Stimulated activated CD4-positive, alpha-beta T cell treated with anti-CD3 and anti-CD28 coated beads, Interleukin-1b, Interleukin-23, amount 100 ng/mL, for 24 hours (primary cell): ENCODE data around the gene IL21R.

Source experiments
- DNase-seq, 4 experiments: peaks; one replicate each; pipeline ENCODE4 v3.0.0-alpha.2; 2020; ENCODE audit warnings: low read depth in 4 of 4, low spot score in 1 of 4

Gene IL21R

DNA sequence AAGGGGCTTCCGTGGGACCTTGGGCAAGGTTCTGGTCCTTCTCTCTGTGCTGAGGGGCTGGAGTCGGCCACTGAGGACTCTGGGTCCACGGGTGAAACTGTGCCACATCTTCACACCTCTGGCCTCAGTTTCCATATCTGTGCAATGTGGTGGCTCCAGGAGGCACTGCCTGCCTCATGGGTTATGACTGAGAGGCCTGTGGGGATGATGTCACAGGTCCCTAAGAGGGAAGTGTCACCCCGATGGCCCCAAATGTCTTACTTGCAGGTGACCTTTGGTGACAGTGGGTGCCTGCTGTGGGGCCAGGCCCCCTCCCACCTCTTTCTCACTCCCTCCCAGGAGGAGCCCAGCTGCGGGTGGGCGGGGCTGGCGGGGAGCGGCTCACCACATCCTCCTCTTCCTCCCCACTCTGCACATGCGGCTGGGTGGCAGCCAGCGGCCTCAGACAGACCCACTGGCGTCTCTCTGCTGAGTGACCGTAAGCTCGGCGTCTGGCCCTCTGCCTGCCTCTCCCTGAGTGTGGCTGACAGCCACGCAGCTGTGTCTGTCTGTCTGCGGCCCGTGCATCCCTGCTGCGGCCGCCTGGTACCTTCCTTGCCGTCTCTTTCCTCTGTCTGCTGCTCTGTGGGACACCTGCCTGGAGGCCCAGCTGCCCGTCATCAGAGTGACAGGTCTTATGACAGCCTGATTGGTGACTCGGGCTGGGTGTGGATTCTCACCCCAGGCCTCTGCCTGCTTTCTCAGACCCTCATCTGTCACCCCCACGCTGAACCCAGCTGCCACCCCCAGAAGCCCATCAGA, at the start of gene IL21R:
Gene IL21R, plus strand, starts transcription at position 407 of the 801 bp plus-strand sequence. CDS start 27,898 bp downstream, outside the sequence.
- DNase-seq: peak; percentile 47 to 86 (median 65)

DNA sequence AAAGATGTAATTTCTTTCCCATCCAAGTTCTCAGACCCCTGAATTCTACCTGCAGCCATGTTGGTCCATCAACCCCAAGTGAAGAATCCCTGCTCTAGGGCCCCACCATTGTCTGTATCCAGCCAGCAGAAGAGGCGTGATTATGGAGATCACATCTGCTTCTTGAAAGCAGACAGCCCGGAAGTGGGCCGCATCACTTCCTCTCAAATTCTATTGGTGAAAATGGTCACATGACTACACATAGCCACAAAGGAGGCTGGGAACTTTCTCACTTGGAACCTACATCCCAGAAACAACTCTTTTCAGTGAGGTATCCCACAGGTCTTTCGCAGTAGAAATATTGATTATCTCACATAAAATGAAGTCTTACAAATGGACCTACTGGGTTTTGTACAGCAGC, 48.1 kb upstream of the IL21R start:
- no peak for DNase-seq

DNA sequence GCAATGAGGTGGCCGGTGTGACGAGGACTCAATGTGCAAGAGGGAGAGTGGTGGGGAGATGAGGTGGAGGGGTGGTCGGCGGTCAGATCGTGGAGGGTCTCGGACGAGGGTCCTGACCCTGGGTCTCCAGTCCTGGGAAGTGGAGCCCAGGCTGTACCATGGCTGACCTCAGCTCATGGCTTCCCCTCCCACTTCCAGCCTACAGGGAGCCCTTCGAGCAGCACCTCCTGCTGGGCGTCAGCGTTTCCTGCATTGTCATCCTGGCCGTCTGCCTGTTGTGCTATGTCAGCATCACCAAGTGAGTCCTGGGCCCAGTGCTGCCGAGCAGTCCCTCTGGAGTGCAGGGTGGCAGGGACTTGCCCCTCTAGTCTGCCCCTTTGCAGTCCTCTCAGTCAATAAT, 46.4 kb upstream of the IL21R start:
- DNase-seq: peak in 2 of 4 experiments; percentile 28 to 32

DNA sequence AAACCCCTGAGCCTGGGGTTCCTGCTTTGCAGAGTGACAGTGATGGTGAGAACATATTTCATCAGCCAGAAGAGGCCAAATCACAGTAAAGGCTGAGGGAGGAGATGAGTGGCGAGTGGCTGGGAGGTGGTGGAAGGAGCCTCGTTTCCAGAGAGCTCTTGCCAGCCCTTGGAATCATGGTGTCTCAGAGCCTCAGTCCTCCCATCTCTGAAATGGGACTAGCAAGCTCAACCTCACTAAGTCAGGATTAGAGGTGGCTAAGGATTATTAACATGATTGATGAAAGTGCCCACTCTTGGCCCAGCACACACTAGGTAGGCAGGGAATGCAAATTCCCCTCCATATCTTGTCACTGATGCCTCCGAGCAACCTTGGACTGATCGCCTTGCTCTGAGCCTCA, 45.2 kb upstream of the IL21R start:
- no peak for DNase-seq

DNA sequence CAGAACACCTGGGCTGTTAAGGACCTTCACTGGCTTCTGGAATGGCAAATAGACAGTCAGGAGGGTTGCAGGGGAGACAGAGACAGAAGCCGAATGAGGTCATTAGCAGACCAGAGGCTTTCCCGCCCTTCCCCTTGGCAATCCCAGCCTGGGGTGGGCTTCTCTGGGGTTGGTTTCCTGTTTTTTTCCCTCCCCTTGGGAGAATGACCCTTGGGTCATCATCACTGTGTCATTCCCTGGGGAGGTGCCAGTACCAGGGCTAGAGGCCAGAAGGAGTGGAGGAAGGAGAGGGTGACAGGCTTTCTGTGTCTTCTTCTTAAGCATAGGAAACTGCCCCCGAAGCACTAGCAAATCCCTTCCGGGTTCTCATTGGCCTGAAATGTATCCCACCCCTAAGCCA, 42.9 kb upstream of the IL21R start:
- no peak for DNase-seq

DNA sequence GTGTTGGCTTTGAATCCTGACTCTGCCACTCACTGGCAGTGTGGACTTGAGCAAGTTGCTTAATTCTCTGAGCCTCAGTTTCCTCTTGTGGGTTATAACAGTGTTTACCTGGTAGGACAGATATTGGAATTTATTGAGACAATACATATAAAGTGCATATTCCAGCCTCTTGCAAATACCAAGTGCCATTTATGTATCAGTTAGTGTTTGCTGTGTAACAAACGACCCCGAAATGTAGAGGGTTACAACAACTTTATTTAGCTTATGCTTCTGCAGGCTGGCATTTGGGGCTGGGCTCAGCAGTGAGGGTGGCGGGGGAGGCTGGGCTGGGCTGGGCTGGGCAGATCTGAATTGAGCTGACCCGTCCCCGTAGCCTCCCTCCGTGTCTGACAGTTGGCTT, 42.4 kb upstream of the IL21R start:
- no peak for DNase-seq

DNA sequence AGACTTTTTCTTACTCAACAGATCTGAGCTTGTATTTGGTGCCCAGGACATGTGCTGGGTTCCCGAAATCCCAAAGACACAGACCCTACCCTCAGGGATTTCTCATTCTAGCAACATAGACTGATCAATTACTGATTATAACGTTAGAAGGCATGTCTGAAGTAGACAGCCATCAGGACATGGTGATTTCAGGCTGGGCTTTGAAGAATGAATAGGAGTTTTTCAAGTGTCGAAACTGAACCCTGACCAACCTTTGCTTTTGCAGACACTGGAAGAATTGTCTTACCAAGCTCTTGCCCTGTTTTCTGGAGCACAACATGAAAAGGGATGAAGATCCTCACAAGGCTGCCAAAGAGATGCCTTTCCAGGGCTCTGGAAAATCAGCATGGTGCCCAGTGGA, 40.0 kb upstream of the IL21R start:
- no peak for DNase-seq

DNA sequence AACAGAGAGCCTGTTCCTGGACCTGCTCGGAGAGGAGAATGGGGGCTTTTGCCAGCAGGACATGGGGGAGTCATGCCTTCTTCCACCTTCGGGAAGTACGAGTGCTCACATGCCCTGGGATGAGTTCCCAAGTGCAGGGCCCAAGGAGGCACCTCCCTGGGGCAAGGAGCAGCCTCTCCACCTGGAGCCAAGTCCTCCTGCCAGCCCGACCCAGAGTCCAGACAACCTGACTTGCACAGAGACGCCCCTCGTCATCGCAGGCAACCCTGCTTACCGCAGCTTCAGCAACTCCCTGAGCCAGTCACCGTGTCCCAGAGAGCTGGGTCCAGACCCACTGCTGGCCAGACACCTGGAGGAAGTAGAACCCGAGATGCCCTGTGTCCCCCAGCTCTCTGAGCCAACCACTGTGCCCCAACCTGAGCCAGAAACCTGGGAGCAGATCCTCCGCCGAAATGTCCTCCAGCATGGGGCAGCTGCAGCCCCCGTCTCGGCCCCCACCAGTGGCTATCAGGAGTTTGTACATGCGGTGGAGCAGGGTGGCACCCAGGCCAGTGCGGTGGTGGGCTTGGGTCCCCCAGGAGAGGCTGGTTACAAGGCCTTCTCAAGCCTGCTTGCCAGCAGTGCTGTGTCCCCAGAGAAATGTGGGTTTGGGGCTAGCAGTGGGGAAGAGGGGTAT, 39.3 kb upstream of the IL21R start:
- no peak for DNase-seq

DNA sequence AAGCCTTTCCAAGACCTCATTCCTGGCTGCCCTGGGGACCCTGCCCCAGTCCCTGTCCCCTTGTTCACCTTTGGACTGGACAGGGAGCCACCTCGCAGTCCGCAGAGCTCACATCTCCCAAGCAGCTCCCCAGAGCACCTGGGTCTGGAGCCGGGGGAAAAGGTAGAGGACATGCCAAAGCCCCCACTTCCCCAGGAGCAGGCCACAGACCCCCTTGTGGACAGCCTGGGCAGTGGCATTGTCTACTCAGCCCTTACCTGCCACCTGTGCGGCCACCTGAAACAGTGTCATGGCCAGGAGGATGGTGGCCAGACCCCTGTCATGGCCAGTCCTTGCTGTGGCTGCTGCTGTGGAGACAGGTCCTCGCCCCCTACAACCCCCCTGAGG, 38.7 kb upstream of the IL21R start:
- no peak for DNase-seq

DNA sequence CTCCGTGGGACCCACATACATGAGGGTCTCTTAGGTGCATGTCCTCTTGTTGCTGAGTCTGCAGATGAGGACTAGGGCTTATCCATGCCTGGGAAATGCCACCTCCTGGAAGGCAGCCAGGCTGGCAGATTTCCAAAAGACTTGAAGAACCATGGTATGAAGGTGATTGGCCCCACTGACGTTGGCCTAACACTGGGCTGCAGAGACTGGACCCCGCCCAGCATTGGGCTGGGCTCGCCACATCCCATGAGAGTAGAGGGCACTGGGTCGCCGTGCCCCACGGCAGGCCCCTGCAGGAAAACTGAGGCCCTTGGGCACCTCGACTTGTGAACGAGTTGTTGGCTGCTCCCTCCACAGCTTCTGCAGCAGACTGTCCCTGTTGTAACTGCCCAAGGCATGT, 38.2 kb upstream of the IL21R start:
- DNase-seq: no peak

DNA sequence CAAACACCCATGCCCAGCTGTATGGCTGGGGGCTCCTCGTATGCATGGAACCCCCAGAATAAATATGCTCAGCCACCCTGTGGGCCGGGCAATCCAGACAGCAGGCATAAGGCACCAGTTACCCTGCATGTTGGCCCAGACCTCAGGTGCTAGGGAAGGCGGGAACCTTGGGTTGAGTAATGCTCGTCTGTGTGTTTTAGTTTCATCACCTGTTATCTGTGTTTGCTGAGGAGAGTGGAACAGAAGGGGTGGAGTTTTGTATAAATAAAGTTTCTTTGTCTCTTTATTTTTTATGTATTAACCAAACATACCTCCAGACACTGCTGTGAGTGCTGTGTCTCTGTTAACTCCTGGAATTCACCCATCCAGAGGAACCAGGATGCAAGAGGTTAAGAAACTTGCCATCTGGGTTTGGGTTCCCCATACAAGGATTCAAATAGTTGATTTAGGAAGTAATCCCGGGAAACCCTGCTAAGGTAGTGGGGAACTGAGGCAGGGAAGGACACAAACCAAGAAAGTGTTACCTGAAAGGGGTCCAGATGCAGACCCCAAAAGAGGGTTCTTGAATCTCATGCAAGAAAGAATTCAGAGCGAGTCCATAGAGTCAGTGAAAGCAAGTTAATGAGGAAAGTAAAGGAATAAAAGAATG, 37.4 kb upstream of the IL21R start:
- DNase-seq: no peak

DNA sequence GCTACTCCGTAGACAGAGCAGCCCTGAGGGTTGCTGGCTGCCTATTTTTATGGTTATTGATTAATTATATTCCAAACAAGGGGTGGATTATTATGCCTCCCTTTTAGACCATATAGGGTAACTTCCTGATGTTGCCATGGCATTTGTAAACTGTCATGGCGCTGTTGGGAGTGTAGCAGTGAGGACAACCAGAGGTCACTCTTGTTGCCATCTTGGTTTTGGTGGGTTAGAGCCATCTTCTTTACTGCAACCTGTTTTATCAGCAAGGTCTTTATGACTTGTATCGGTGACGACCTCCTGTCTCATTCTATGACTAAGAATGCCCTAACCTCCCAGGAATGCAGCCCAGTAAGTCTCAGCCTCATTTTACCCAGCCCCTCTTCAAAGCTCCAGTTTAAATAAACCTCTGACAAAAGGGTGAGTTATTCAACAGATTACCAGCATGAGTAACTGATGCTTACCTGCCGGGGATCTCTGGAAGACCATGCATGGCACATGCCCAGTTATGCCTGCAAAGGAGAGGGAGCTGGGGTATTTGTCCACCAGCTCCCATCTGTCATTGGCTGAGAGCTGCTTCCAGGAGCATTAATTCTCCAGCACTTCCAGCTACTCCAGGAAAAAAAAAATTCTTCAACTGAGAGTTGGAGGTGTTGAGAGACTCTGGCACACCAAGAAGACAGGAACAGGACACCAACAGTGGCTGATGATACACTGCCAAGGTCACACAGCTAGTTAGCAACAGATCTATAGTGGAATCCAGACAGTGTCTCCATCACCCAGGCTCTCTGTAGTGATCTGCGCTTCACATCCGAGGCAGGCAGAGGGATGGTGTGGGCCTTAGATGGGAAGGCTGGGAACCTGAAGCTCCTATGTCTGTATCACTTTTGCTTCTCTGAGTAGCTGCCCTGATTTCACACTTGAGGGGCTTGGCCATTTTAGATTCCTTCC, 36.6 kb upstream of the IL21R start:
- peak in 1 of 4 experiments; percentile 19 for DNase-seq

DNA sequence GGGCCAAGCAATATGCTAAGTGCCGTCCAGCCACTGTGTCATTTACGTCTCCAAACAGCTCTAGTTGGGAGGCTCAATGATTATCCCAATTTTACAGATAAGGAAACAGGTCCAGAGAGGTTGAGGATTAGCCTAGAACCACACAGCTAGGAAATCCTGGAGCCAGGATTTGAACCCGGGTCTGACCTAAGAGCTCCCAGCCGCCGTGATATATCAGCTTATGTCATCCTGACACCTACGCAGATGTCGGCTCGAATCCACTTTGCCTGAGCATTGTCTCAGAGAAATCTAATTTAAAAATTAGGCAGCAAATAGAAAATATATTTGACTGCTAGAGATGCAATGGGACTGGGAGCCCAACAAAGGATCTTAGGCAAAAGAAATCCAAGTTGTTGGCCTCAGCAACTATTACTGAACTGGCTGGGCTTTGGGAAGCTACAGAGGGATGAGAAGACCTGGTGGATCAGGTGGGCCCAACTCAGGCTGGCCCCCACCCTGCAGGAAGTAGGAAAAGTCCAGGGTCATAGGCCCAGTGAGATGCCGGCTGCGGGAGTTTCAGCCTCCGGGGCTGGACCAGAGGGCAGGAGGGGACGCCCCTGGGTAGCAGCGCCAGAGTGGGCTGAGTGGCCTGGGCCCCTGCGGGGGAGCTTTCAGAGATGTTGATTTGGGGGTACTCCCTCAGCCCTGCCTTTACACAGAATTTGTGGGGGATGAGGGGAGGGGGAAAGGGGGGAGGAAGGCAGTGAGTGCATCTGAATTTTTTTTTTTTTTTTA, 35.1 kb upstream of the IL21R start:
- DNase-seq: peak in 1 of 4 experiments; percentile 26

DNA sequence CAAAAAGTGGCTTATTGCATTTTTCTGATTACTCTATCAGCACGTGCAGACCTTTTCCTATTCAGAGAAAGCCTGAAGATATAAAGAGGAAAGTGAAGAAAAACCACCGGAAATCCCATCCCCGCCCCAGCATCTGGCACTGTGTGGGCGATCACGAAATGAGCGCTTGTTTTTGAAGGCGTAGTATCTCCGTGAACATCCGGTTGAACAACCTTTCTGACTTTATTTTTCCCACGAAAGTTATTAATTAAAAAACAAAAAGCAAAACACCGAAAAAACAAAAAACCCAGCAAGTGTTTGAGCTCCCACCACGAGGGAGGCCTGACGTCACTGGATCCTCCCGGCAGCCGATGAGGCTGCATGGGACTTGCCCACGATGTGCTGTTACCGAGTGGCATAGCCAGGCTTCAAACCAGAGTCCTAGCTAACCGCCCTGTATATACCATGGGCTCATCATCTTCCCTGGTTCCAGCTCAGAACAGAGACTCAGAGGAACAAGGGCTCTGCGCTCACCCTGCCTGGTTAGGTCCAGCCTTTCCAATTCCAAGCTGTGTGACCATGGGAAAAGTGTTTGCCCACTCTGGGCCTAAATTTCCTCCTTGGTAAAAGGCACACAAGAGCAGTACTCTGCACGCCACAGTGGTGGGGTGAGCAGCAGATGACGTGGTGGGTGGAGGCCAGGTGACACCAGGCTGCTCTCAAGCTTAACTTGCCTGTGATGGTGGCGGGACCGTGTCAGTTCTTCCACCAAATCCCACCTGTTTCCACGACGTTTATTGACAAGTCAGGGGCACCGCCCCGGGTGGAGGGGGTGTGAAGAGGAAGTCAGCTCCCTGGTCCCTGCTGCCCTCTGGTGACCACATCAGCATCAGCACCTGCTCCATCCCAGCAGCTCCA, 34.3 kb upstream of the IL21R start:
- DNase-seq: peak; percentile 65 to 91 (median 80)

DNA sequence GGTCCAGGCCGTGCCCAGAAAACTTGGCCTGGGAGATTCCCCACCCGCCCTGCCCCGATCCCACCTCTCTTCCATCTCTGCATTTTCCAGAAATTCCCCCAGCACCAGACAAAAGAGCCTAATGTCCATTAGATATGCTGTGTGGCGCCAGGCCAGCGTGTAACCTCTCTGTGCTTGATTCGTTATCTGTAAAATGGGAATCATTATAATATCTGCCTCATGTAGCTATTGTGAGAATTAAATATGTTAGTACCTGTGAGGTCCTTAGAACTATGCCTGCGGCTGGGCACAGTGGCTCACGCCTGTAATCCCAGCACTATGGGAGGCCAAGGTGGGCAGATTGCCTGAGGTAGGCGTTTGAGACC, 33.6 kb upstream of the IL21R start:
- no peak for DNase-seq

DNA sequence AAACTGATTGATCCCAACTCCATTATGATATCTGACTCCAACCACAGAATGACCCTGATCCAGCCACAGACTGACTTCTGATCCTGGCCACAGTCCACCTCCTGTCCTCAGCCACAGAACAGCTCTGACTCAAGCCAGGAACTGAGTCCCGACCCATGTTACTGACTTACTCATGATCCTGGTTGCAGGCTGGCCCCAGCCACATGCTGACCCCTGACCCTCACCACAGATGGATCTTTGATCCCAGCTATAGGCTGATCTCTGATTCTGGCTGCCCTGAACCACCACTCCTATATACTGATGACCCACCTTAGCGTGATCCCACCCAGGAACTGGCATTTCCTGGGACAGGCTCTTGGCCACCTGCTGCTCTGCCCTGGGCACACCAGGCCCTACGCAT, 32.2 kb upstream of the IL21R start:
- DNase-seq: no peak

DNA sequence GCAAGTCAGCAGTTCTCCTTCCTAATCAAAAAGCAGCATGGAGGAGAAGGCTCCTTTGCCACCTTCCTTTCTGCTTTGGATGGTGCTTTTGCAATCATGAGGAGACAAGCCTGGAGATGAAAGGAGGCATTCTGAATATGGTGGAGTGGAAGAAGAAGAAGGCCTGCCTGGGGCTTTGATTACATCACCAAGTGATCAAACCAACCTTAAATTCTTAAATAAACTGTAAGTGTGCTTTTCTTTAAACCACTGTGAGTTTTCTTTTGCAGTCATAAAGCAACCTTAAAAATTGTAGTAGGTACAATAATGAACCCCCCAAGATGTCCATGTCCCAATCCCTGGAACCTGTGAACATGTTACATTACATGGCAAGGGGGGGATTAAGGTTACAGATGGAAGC, 31.7 kb upstream of the IL21R start:
- no peak for DNase-seq

DNA sequence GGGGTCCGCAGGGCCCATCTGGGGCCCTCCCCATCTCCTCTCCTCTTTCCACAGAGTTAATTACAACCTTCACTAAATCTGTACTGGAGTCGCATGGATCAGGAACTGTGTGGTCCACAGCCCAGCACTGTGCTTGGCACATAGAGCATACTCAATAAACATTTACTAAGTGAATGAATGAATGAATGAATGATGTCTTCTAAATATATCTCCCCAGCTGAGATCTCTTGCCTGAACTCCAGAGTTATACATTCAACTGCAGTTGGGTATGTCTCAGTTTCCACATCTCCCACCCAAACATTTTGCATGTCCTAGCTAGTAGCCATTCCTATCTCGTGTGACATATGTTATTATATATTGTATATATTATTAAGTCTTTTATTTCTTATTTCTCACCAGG, 28.7 kb upstream of the IL21R start:
- DNase-seq: no peak

DNA sequence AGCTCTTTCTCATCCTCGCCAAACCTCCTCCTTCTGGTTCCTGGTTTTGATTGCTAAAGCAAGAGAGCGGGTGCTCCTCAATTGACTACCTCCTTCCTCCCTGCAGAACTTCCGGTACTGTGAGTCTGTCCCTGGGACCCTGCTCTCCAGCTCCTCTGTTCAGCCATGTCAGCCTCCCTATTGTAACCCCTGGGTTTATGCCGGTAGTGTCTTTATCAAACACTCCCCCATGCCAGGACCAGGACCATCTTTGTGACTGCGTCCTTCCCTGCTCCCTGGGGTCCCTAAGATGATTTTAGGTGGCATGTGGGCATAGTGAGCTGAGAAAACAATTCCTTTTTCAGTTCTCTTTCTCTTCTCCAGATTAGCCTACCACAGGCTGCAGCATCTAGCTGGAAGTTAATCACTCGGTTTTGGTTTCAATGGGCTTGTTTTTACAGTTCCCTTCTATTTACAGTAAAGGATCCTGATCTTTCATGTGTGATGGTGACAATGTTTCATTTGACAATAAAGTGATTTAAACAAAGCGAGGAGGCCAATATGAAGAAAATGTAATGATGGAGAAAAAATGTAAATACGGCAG, 27.7 kb upstream of the IL21R start:
- no peak for DNase-seq
